Activated naive CD4-positive, alpha-beta T cell treated with anti-CD3 and anti-CD28 coated beads for 36 hours (primary cell): Measurements from ENCODE around the gene NCOR2. TPM values are rescaled to one million over a fixed set of nuclear protein-coding genes. Genes with fewer than 3 reads are reported as not detected.
A peak's percentile ranks its signal among the peaks of the same experiment; 100 is the strongest.
"Not testable (repeated sequence)": the region's sequence is repeated elsewhere in the genome, so short reads cannot be mapped to it uniquely, and the experiment has no call there.

ENCODE experiments used
- CTCF ChIA-PET: fragments of 350-600 bp; sonication (Branson Sonifier 250); formaldehyde crosslinking; loops from one replicate; lab custom pipeline; 2021; ENCODE audit warnings: antibody characterized with exemption; lab: Charles Lee
- DNase-seq: peaks from one replicate; pipeline ENCODE4 v3.0.0-alpha.2; 2020
- H3K27ac Mint-ChIP-seq: one replicate; pipeline ENCODE4 v1.8.0; 2021; ENCODE audit warnings: mild to moderate bottlenecking, mixed read lengths
- H3K27me3 Mint-ChIP-seq: one replicate; pipeline ENCODE4 v1.8.0; 2021; ENCODE audit warnings: low read depth, mixed read lengths
- H3K36me3 Mint-ChIP-seq: one replicate; pipeline ENCODE4 v1.8.0; 2021; ENCODE audit warnings: low read depth, mixed read lengths
- H3K4me1 Mint-ChIP-seq: one replicate; pipeline ENCODE4 v1.8.0; 2021; ENCODE audit warnings: low read depth, mixed read lengths
- H3K4me3 Mint-ChIP-seq: one replicate; pipeline ENCODE4 v1.8.0; 2021; ENCODE audit warnings: mild to moderate bottlenecking, moderate library complexity, mixed read lengths
- H3K9me3 Mint-ChIP-seq: one replicate; pipeline ENCODE4 v1.8.0; 2021; ENCODE audit warnings: mixed read lengths
- intact Hi-C: fragments of 100-400 bp; cut with micrococcal nuclease; formaldehyde crosslinking; loops from one replicate; pipeline ENCODE4 v1.15.1; 2023
- total RNA-seq, 2 experiments: library from RNA; stranded (reverse); gene quantifications; one replicate each; pipeline ENCODE4 v1.2.3, GENCODE V29; 2021

The NCOR2 gene
- total RNA-seq, 2 experiments from 2014 or later = 102 TPM

DNA sequence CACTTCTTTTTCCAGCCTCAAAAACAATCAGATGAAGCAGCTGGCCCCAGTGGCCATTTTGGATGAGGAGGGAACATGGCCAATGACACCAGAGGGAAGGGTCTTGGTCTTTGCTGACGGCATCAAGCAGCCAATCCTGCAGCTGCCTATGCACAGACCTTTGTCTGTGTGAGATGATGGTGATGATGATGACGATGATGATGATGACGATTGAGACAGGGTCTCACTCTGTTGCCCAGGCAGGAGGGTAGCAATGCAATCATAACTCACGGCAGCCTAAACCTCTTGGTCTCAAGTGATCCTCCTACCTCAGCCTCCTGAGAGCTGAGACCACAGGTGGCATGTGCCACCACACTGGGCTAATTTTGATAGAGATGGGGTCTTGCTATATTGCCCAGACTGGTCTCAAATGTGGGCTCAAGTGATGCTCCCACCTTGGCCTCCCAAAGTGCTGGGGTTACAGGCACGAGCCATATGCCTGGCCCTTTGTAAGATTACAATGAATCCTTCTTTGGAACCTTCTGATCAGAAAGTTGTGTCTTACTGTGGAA lies 26.5 kb upstream of the NCOR2 start:
- DNase-seq = no peak
- intact Hi-C loops = no loop called here
- no peak overlapping the region for H3K27ac Mint-ChIP-seq
- CTCF ChIA-PET = no interaction called here
- H3K4me1 Mint-ChIP-seq = peaks cover 8% of the 10 kb centered on the region
- H3K4me3 Mint-ChIP-seq = no peak overlapping the region
- peaks cover 5% of the 10 kb centered on the region for H3K9me3 Mint-ChIP-seq
- H3K27me3 Mint-ChIP-seq = no peaks in the 10 kb centered on the region
- H3K36me3 Mint-ChIP-seq = no peaks in the 10 kb centered on the region

DNA sequence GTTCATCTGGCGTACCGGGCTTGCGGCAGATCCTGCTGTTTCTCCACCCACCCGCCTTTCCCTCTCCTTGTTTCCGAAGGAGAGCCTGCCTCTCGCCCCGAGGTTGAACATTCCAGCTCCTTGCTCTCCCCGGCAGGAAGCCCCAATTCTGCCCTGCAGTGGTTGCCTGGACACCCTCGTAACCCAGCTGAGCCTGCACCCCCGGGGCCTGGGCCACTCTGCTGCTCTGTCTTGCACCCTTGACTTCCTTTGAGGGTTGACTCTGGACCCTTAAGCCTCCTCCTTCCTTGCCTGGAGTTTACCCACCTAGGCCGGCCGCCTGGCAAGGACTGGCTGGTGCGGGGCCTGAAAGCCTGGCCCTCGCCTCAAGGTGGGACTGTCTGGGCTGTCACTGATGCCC lies 25.8 kb upstream of the NCOR2 start:
- Mint-ChIP-seq H3K4me3 (no peak overlapping the region), H3K27me3 (no peaks in the 10 kb centered on the region), H3K9me3 (peaks cover 5% of the 10 kb centered on the region), H3K36me3 (no peaks in the 10 kb centered on the region), H3K27ac (no peak overlapping the region), H3K4me1 (peaks cover 12% of the 10 kb centered on the region)
- CTCF ChIA-PET = no interaction called here
- intact Hi-C loops = no loop called here
- no peak for DNase-seq

DNA sequence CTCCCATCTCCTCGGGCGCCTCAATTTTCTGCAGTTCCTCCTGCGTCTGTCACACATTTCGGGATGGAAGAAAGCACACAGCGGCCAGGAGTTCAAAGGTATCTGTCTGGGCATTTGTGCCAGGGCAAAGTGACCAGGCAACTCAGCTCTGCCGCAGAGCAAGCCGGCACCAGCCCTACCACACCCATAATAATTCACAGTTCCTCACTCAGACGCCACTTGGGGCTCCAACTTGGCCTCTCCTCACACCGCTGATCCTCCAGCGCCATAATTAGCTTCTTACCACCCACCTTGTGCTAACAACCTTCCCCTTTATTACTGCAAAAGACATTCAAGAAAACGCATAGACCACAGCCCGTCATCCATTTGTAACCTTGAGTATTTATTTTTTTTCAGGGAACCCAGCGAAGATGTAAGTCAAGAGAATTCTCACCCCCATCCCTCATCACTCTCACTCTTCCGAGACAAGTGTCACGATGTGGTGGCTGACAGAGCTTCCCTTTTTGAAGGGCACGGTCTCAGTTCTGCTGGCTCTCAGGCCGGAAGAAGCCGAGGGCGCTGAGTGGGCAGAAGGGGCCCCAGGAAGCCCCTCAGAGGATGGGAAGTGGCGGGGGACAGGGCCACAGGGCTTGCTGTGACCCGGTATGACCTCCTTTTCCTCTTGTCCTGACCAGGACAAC lies 25.2 kb upstream of the NCOR2 start:
- H3K4me3 Mint-ChIP-seq = no peak overlapping the region
- CTCF ChIA-PET = interaction anchor here (0.5 kb wide), 1 partner anchor 168 kb away, joined by 3 read pairs; no protein-coding TSS in a partner anchor
- peaks cover 5% of the 10 kb centered on the region for H3K9me3 Mint-ChIP-seq
- H3K36me3 Mint-ChIP-seq = no peaks in the 10 kb centered on the region
- DNase-seq = no peak
- H3K4me1 Mint-ChIP-seq = peaks cover 12% of the 10 kb centered on the region
- no peaks in the 10 kb centered on the region for H3K27me3 Mint-ChIP-seq
- no peak overlapping the region for H3K27ac Mint-ChIP-seq
- intact Hi-C loops = no loop called here

DNA sequence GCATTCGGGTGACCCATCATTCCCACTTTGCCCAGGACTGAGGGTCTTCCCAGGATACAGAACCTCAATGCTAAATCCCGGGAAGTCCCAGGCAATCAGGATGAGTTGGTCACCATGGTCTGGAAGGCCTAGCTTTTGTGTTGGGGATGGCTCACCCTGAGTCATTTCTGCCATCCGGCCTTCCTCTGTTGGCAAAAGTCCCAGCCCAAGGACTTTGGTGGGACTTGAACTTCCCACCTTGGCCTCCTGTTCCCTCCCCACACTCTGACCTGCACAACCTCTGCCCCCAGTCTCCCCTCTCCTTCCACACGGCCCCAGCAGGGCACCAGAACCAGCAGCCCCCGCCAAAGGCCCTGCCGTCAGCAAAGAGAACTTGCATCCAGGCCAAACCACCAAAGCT lies 24.6 kb upstream of the NCOR2 start:
- intact Hi-C loops = no loop called here
- DNase-seq = no peak
- Mint-ChIP-seq H3K9me3 (peaks cover 5% of the 10 kb centered on the region), H3K4me3 (no peak overlapping the region), H3K4me1 (peaks cover 12% of the 10 kb centered on the region), H3K36me3 (no peaks in the 10 kb centered on the region), H3K27ac (no peak overlapping the region), H3K27me3 (no peaks in the 10 kb centered on the region)
- CTCF ChIA-PET = interaction anchor here (0.5 kb wide), 1 partner anchor 169 kb away, joined by 3 read pairs; no protein-coding TSS in a partner anchor

DNA sequence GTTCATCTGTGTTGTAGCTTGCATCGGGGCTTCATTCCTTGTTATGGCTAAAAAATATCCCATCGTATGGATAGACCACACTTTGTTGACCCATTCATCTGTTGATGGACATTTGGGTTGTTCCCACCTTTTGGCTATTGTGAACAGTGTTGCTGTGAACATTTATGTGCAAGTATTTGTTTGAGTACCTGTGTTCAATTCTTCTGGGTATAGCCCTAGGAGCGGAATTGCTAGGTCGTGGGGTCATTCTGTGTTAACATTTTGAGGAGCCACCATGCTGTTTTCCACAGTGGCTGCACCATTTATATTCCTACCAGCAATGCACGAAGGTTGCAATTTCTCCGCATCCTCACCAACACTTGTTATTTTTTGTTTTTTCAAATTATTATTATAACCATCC lies 23.0 kb upstream of the NCOR2 start:
- H3K27ac Mint-ChIP-seq = no peak overlapping the region
- CTCF ChIA-PET = no interaction called here
- no peaks in the 10 kb centered on the region for H3K27me3 Mint-ChIP-seq
- no peaks in the 10 kb centered on the region for H3K36me3 Mint-ChIP-seq
- H3K9me3 Mint-ChIP-seq = peaks cover 5% of the 10 kb centered on the region
- H3K4me1 Mint-ChIP-seq = peaks cover 12% of the 10 kb centered on the region
- intact Hi-C loops = no loop called here
- no peak overlapping the region for H3K4me3 Mint-ChIP-seq
- no peak for DNase-seq

DNA sequence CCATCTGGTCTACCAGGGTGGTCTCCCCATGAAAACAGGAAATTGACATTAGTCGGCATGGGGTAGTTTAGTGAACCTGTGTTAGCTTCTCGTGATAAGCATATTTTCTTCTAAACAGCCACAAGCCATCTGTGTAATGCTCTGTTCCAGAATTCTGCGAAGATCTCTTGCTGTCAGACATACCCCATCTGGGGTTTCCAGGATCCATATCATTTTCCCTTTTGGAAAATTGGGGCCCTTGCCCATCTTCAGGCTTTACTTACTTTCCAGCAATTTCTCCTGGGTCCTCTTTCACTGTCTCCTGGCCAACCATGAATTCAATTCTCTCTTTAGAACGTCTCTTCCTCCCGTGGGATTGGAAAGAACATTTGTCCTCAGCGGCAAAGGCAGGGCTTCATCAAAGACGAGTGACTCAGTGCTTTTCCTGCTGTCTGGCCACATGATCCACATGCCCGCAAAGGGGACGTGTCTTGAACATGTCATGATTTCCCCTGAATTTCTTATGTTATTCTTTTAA lies 21.4 kb upstream of the NCOR2 start:
- CTCF ChIA-PET = no interaction called here
- peak; percentile 74 for DNase-seq
- Mint-ChIP-seq H3K4me3 (no peak overlapping the region), H3K27me3 (no peaks in the 10 kb centered on the region), H3K36me3 (no peaks in the 10 kb centered on the region), H3K9me3 (peaks cover 5% of the 10 kb centered on the region), H3K4me1 (peaks cover 12% of the 10 kb centered on the region), H3K27ac (no peak overlapping the region)
- intact Hi-C loops = loop anchor here (2.0 kb wide), 1 partner anchor 124 kb away; no protein-coding TSS in a partner anchor

DNA sequence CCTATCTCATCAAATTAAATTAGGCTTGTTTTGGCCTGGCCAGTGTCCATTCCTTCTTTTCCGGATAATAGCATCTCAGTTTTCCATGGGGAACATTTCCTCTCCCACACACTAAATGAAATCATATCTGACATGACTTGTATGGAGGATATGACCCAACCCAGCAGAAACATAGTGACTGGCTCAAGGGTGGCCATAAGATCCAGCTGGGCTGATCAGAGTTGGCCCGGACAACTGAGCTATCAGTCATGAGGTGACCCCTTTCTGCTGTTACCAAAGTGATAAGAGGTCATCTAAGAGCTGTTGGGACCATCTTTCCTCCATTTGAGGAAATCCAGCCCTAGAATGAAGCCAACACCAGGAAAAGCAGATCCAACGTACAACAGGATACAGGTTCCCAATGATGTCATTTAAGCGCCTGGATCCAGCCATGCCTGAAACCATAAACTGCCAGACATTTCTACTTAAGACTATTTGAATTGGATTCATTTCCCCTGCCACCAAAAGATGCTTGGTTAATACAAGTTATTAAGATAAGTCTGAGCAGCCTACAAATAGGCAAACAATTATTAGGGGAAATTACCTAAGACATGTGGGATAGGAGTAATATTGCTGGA lies 20.7 kb upstream of the NCOR2 start:
- intact Hi-C loops = loop anchor here (2.0 kb wide), 1 partner anchor 125 kb away; no protein-coding TSS in a partner anchor
- CTCF ChIA-PET = no interaction called here

DNA sequence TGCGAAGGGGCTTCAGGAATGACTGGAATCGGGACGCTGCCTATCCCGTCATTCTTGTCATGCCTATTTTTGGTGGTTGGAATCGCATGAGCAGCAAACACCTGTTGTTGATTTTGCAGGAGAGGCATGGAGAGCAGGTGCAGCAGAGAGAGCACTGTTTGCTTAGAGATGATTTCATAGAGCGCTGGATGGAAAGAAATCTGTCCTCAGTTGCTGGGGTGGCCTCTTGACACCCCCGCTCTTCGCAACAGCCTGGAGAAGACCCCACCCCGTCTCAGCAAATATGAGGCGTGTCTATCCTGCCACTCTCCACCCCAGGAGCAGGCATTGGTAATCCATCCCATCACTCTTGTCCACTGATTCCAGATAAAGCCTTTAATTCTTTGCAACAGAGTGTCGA lies 19.3 kb upstream of the NCOR2 start:
- no peak for DNase-seq
- Mint-ChIP-seq H3K27me3 (no peaks in the 10 kb centered on the region), H3K27ac (no peak overlapping the region), H3K9me3 (peaks cover 5% of the 10 kb centered on the region), H3K4me1 (peaks cover 12% of the 10 kb centered on the region), H3K36me3 (no peaks in the 10 kb centered on the region), H3K4me3 (no peak overlapping the region)
- CTCF ChIA-PET = no interaction called here
- intact Hi-C loops = no loop called here

More for the DNA sequence above, 20.7 kb upstream of the NCOR2 start:
- peaks cover 5% of the 10 kb centered on the region for H3K9me3 Mint-ChIP-seq
- DNase-seq = no peak
- H3K4me3 Mint-ChIP-seq = no peak overlapping the region
- H3K4me1 Mint-ChIP-seq = peaks cover 12% of the 10 kb centered on the region
- H3K36me3 Mint-ChIP-seq = no peaks in the 10 kb centered on the region
- no peak overlapping the region for H3K27ac Mint-ChIP-seq
- H3K27me3 Mint-ChIP-seq = no peaks in the 10 kb centered on the region

DNA sequence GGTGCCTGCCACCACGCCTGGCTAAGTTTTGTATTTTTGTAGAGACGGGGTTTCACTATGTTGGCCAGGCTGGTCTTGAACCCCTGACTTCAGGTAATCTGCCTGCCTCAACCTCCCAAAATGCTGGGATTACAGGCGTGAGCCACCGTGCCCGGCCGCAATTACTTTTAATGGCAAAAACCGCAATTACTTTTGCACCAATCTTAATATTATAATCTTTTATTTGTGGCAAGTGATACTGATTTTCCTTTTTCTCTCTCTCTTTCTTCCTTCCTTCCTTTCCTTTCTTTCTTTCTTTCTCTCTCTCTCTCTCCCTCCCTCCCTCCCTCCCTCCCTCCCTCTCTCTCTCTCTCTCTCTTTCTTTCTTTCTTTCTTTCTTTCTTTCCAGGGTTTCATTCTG lies 17.1 kb upstream of the NCOR2 start:
- H3K4me1 Mint-ChIP-seq = peaks cover 10% of the 10 kb centered on the region
- H3K36me3 Mint-ChIP-seq, H3K4me3 Mint-ChIP-seq, intact Hi-C loops, DNase-seq, CTCF ChIA-PET, H3K9me3 Mint-ChIP-seq, H3K27ac Mint-ChIP-seq, H3K27me3 Mint-ChIP-seq: not testable (repeated sequence)

DNA sequence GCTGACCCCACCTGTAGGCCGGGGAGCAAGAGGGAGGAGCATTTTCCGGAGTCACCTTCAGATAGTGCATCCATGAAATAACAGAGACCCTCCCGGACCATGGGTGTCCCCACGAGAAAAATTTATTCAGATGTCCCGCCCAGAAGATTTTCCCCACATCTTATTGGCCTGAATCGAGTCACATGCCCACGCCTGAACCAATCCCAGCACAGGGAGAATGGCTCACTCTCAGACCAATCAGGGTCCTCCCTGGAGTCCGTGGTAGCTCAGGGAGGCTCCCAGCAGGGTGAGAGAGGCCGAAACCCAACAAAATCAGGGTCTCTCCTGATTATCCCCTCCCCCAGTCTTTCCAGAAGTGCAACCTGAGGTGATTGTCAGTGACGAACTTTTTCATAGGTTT lies 16.4 kb upstream of the NCOR2 start:
- no peak overlapping the region for H3K4me3 Mint-ChIP-seq
- peaks cover 7% of the 10 kb centered on the region for H3K9me3 Mint-ChIP-seq
- H3K4me1 Mint-ChIP-seq = peaks cover 4% of the 10 kb centered on the region
- CTCF ChIA-PET = no interaction called here
- no peaks in the 10 kb centered on the region for H3K36me3 Mint-ChIP-seq
- H3K27me3 Mint-ChIP-seq = no peaks in the 10 kb centered on the region
- DNase-seq = no peak
- intact Hi-C loops = no loop called here
- H3K27ac Mint-ChIP-seq = no peak overlapping the region

DNA sequence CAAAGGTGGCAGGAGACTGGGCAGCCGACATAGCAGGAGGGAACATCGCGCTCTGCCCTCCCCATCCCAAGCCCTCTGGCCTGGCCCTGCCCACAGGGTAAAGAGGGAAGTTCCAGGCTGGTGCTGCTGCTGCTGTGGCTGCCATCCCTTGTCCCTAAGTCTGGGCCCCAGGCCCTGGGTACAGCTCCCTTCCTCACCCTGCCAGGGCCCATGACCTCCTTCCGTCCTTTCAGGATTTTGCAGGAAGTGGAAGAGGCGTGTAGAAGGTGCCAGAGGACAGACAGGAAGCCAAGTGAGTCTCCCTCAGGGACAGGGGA lies 14.7 kb upstream of the NCOR2 start:
- Mint-ChIP-seq H3K36me3 (no peaks in the 10 kb centered on the region), H3K4me1 (no peaks in the 10 kb centered on the region), H3K9me3 (peaks cover 7% of the 10 kb centered on the region), H3K27me3 (no peaks in the 10 kb centered on the region), H3K4me3 (no peak overlapping the region), H3K27ac (no peak overlapping the region)
- intact Hi-C loops = no loop called here
- DNase-seq = no peak
- CTCF ChIA-PET = no interaction called here

DNA sequence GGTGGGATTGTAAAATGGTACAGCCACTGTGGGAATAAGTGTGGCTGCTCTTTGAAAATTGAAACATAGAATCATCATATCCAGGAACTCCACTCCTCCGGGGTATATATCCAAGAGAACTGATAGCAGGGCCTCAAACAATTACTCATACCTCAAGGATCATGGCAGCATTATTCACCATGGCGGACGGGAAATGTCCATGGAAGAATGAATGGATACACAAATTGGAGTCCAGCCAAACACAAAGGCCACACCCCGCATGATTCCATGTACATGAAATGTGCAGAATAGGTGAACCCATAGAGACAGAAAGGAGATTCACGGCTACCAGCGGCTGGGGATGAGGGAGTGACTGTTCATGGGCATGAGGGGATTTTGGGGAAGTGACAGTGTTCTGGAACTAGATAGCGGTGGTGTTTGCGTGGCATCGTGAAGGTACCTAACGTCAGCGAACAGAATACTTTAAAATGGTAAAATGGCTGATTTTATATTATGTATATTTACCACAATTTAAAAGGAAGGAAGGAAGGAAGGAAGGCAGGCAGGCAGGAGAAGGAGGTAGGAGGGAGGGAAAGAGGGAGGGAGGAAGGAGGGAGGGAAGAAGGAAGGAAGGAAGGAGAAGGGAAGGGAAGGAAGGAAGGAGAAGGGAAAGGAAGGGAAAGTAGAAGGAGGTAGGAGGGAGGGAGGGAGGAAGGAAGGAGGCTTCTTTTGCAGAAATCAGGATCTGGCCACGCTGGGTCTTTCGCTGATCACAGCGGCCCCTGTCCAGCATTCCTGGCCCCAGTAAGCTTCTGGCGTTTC lies 14.1 kb upstream of the NCOR2 start:
- CTCF ChIA-PET = no interaction called here
- H3K4me1 Mint-ChIP-seq = no peaks in the 10 kb centered on the region
- no peaks in the 10 kb centered on the region for H3K36me3 Mint-ChIP-seq
- H3K27me3 Mint-ChIP-seq = no peaks in the 10 kb centered on the region
- intact Hi-C loops = no loop called here
- H3K27ac Mint-ChIP-seq = no peak overlapping the region
- DNase-seq = no peak
- no peak overlapping the region for H3K4me3 Mint-ChIP-seq
- peaks cover 7% of the 10 kb centered on the region for H3K9me3 Mint-ChIP-seq
